Rectal smooth muscle tissue (tissue), 1 donor: ENCODE results near the gene APP.
"Not testable (repeated sequence)": the region's sequence is repeated elsewhere in the genome, so short reads cannot be mapped to it uniquely, and the experiment has no call there.

Source experiments
- H3K27ac ChIP-seq: one replicate; pipeline ENCODE4 v1.7.0; 2013; ENCODE audit warnings: low read depth, low read length, inconsistent platforms
- H3K27me3 ChIP-seq: one replicate; pipeline ENCODE4 v1.7.0; 2013; ENCODE audit warnings: low read length; ENCODE audit not compliant: control insufficient read depth, insufficient read depth
- H3K36me3 ChIP-seq: one replicate; pipeline ENCODE4 v1.7.0; 2013; ENCODE audit warnings: low read length; ENCODE audit not compliant: control insufficient read depth, insufficient read depth
- H3K4me1 ChIP-seq: one replicate; pipeline ENCODE4 v1.7.0; 2013; ENCODE audit warnings: low read length; ENCODE audit not compliant: control insufficient read depth, insufficient read depth
- H3K4me3 ChIP-seq: one replicate; pipeline ENCODE4 v1.7.0; 2013; ENCODE audit warnings: low read length
- H3K9ac ChIP-seq: one replicate; pipeline ENCODE4 v1.7.0; 2013; ENCODE audit warnings: low read length

Gene APP

GRCh38 chr21:26136671-26137070 is 33.9 kb downstream of the APP start:
- Histone ChIP-seq H3K9ac (no peak overlapping the region), H3K36me3 (no peaks in the 10 kb centered on the region), H3K4me1 (peaks cover 5% of the 10 kb centered on the region), H3K27ac (no peak overlapping the region), H3K27me3 (no peaks in the 10 kb centered on the region), H3K4me3 (no peak overlapping the region)

DNA sequence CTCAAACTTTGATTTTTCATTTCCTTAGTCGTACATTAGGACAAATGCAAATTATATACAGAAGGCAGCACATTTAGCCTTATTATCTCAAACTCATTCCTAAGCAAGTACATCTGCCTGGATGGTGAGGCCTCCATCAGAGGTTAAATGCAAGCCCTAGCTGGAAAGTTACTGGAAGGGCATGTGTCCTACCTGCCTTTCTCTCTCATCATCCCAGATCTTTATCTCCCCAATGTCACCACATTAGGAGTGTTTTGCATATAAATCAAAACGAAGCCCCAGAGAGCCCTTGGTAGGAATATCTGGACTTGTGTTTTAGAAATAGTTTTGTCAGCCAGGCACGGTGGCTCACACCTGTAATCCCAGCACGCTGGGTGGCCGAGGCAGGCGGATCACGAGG is 35.0 kb downstream of the APP start:
- Histone ChIP-seq H3K27ac (no peak overlapping the region), H3K4me1 (peaks cover 6% of the 10 kb centered on the region), H3K9ac (no peak overlapping the region)

DNA sequence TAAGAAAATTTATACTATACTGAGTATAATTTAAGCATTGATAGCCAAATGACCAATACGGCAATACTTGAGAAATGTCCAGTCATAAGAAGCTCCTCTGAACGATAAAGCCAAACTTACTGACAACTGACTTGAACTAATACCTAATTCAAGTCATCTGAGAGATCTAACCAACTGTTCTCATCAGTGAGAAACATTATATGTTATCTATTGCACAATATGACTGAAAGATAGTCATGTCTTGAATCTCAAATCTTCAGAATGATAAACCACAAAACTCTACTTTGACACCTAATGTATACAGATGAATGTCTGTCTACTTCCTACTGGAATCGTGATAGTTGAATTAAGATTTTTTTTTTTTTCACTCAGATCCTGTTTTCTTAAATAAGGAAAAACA is 39.0 kb downstream of the APP start:
- no peaks in the 10 kb centered on the region for H3K36me3 ChIP-seq

More for the DNA sequence above, 35.0 kb downstream of the APP start:
- no peaks in the 10 kb centered on the region for H3K27me3 ChIP-seq
- H3K4me3 ChIP-seq: no peak overlapping the region
- H3K36me3 ChIP-seq: no peaks in the 10 kb centered on the region

GRCh38 chr21:26131053-26131452 is 39.5 kb downstream of the APP start:
- H3K4me1 ChIP-seq, H3K27me3 ChIP-seq, H3K4me3 ChIP-seq, H3K27ac ChIP-seq, H3K36me3 ChIP-seq, H3K9ac ChIP-seq: not testable (repeated sequence)

More for the DNA sequence above, 39.0 kb downstream of the APP start:
- H3K9ac ChIP-seq: no peak overlapping the region
- H3K27ac ChIP-seq: no peak overlapping the region
- H3K4me3 ChIP-seq: no peak overlapping the region
- H3K27me3 ChIP-seq: no peaks in the 10 kb centered on the region
- H3K4me1 ChIP-seq: peaks cover 7% of the 10 kb centered on the region

- no peak overlapping the region for H3K27ac ChIP-seq
- H3K36me3 ChIP-seq: no peaks in the 10 kb centered on the region
- H3K27me3 ChIP-seq: no peaks in the 10 kb centered on the region
- H3K4me1 ChIP-seq: peaks cover 8% of the 10 kb centered on the region
- no peak overlapping the region for H3K4me3 ChIP-seq
- H3K9ac ChIP-seq: no peak overlapping the region
Measured at GRCh38 chr21:26130249-26130881, 40.2 kb downstream of the APP start.

DNA sequence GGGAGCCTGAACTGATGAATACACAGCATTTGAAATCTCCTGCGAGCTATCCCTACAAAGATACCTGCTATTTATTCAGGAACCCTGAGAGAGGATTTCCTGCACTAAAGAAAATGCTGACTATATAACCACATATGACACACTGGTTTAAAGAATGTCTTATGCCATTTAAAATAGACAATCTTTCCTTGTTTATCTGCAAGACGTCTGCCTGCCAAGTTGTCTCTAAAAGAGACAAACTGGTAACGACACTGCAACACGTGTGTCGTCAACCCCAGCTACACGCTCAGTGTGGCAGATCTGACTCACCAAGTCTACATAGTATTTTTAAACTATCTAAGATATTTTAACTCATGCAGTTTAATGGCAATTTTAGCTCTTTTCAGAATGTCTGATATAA is 42.7 kb downstream of the APP start:
- H3K4me1 ChIP-seq: peaks cover 27% of the 10 kb centered on the region
- no peaks in the 10 kb centered on the region for H3K27me3 ChIP-seq
- no peak overlapping the region for H3K4me3 ChIP-seq
- no peak overlapping the region for H3K9ac ChIP-seq
- H3K36me3 ChIP-seq: no peaks in the 10 kb centered on the region
- no peak overlapping the region for H3K27ac ChIP-seq

- Histone ChIP-seq H3K4me3 (no peak overlapping the region), H3K27ac (no peak overlapping the region), H3K27me3 (no peaks in the 10 kb centered on the region), H3K9ac (no peak overlapping the region), H3K36me3 (no peaks in the 10 kb centered on the region), H3K4me1 (peaks cover 29% of the 10 kb centered on the region)
Measured at GRCh38 chr21:26127073-26127814, 43.3 kb downstream of the APP start.

- Histone ChIP-seq H3K9ac (no peak overlapping the region), H3K27ac (no peak overlapping the region), H3K36me3 (no peaks in the 10 kb centered on the region), H3K4me3 (no peak overlapping the region), H3K4me1 (peaks cover 30% of the 10 kb centered on the region), H3K27me3 (no peaks in the 10 kb centered on the region)
Measured at GRCh38 chr21:26126168-26126553, 44.4 kb downstream of the APP start.

DNA sequence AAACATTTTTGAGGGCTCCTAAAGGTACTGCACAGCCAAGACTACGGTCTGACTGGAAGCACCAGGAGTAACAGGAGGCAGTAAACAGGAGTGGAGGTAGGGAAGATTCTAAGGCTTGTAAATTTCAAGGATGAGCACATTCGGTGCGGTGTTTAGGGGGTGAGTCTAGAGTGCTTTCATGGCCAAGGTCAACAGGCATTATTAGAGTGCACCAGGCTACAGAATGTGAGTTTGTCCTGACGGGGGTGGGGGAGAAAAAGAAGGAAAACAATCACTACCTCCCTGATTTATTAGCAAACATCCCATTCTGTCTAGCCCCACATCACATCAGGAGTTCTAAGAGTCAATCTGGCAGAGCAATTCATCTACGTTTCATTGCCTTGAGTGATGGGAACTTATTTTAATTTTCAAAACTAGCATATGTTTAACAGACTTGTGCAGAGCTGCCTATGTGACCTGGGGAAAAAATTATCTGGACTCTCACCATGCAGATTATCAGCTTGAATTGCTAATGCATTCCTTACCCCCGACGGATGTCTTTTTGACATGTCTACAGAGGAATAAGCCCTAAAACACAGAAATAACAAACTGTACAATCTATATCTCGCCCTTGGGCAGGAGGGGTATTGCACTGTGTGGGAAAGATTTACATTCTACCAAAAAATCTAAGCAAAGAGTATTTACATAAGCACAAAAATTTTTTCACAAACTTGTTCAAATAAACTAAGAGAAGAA is 45.0 kb downstream of the APP start:
- H3K36me3 ChIP-seq: no peaks in the 10 kb centered on the region
- no peaks in the 10 kb centered on the region for H3K27me3 ChIP-seq
- H3K4me1 ChIP-seq: peaks cover 29% of the 10 kb centered on the region
- H3K27ac ChIP-seq: no peak overlapping the region
- no peak overlapping the region for H3K4me3 ChIP-seq
- H3K9ac ChIP-seq: no peak overlapping the region

- Histone ChIP-seq H3K27me3 (no peaks in the 10 kb centered on the region), H3K36me3 (no peaks in the 10 kb centered on the region), H3K4me1 (peaks cover 28% of the 10 kb centered on the region), H3K4me3 (peak overlapping the region; percentile 34), H3K27ac (peak overlapping the region; percentile 1), H3K9ac (no peak overlapping the region)
Measured at GRCh38 chr21:26124896-26125295, 45.7 kb downstream of the APP start.

- Histone ChIP-seq H3K36me3 (no peaks in the 10 kb centered on the region), H3K27ac (peak overlapping the region; percentile 1), H3K4me1 (peaks cover 28% of the 10 kb centered on the region), H3K9ac (no peak overlapping the region), H3K27me3 (no peaks in the 10 kb centered on the region), H3K4me3 (peak overlapping the region; percentile 34)
Measured at GRCh38 chr21:26124421-26124833, 46.1 kb downstream of the APP start.

DNA sequence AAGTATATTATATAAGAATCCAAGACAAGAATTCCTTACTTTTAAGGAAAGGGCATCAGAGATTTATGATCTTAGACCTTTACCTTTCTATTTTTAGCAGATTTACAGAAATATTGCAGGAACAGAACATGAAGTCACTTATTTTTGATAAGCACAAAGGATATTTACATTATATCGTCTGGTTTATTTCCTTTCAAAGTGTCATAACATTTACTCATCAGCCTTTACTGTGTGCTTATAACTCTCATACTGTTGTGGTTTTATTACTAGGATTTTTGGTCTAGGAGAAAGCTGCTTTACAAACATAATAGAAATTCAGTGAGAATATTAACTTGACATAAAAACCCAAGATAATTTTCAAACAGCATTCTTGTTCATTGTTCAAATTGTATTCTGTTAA is 47.6 kb downstream of the APP start:
- Histone ChIP-seq H3K27me3 (no peaks in the 10 kb centered on the region), H3K27ac (no peak overlapping the region), H3K9ac (no peak overlapping the region), H3K4me1 (peaks cover 27% of the 10 kb centered on the region), H3K36me3 (no peaks in the 10 kb centered on the region), H3K4me3 (no peak overlapping the region)
